Posterior cingulate gyrus (tissue), 11 donors: ENCODE results near the gene KIRREL3.

ENCODE experiments used
- DNase-seq, 10 donors: peaks; one replicate each; pipeline versions ENCODE4 v3.0.0 to v3.0.0-alpha.2; 2020 to 2021; ENCODE audit warnings: mixed read lengths in 3 of 10
- intact Hi-C: fragments of 100-400 bp; cut with DNase I; formaldehyde crosslinking; loops from one replicate; pipeline ENCODE4 v1.15.1; 2023

KIRREL3 gene

GRCh38 chr11:126999366-126999765 is 1.2 kb downstream of the KIRREL3 start:
- no peak for DNase-seq
- intact Hi-C loops, result loop anchor here (10.0 kb wide), 1 partner anchor 555 kb away; no protein-coding TSS in a partner anchor

GRCh38 chr11:126997641-126998040 is 2.9 kb downstream of the KIRREL3 start:
- intact Hi-C loops, result loop anchor here (10.0 kb wide), 1 partner anchor 553 kb away; no protein-coding TSS in a partner anchor
- DNase-seq, result no peak

GRCh38 chr11:126997196-126997595 is 3.4 kb downstream of the KIRREL3 start:
- DNase-seq, result peak in 6 of 10 donors; percentile 44 to 90 (median 66)
- intact Hi-C loops, result loop anchor here (10.0 kb wide), 1 partner anchor 552 kb away; no protein-coding TSS in a partner anchor

GRCh38 chr11:126996036-126996804 is 4.3 kb downstream of the KIRREL3 start:
- intact Hi-C loops, result loop anchor here (10.0 kb wide), 1 partner anchor 551 kb away; no protein-coding TSS in a partner anchor
- no peak for DNase-seq

- intact Hi-C loops, result loop anchor here (2.0 to 10.0 kb wide), 4 partner anchors 101 to 549 kb away; no protein-coding TSS in a partner anchor
- DNase-seq, result no peak
Measured at GRCh38 chr11:126993599-126993998, 7.0 kb downstream of the KIRREL3 start.

DNA sequence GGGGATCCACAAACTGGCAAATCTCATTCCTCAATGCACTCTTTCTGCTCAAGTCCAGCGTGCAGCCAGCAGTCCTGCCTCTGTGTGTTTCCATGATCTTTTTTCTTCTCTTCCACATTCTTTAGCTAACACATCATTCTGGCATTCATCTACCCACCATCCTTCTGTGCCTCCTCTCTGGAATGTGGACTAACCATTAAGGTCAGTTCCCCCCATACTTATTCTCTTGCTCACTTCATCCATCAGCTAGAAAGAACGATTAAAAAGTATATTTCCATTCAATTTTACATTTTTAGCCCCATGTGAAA is 7.8 kb downstream of the KIRREL3 start:
- intact Hi-C loops, result loop anchor here (2.0 to 10.0 kb wide), 4 partner anchors 100 to 548 kb away; no protein-coding TSS in a partner anchor
- no peak for DNase-seq

DNA sequence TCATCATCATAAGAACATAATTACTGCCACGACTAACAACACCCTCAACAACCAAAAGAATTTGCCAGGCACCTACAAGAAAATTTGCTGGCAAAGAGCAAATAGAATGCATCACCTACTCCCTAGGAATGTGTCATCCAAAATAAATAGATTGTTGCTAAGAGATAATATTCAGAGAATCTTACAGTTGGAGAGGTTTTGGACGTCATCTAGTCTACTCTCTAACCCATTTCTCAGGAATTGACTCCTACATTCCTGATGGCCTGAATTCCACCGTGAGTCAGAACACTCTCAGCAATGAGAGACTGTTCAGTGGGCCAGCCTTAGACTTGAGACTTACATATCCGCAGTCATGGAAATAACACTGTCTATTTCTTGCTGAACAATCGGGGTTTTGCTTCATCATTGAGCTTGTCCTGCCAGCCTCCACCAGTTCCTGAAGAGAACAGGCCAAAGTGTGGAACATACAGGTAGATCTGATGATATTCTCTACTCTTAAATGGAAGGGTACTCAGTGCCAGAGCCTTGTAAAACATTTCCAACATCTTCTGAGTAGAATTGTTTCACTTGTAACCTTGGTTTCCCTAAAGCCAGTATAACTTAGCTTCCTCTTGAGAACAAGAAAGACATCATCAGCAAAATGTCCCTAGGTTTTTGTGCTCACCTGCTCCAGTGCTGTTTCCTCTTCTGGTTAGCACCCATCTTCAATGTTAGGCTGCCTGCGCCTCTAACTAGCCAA is 8.3 kb downstream of the KIRREL3 start:
- intact Hi-C loops, result loop anchor here (2.0 to 10.0 kb wide), 4 partner anchors 100 to 547 kb away; no protein-coding TSS in a partner anchor
- DNase-seq, result no peak

- no peak for DNase-seq
- intact Hi-C loops, result loop anchor here (2.0 to 10.0 kb wide), 4 partner anchors 99 to 547 kb away; no protein-coding TSS in a partner anchor
Measured at GRCh38 chr11:126991596-126991995, 9.0 kb downstream of the KIRREL3 start.

DNA sequence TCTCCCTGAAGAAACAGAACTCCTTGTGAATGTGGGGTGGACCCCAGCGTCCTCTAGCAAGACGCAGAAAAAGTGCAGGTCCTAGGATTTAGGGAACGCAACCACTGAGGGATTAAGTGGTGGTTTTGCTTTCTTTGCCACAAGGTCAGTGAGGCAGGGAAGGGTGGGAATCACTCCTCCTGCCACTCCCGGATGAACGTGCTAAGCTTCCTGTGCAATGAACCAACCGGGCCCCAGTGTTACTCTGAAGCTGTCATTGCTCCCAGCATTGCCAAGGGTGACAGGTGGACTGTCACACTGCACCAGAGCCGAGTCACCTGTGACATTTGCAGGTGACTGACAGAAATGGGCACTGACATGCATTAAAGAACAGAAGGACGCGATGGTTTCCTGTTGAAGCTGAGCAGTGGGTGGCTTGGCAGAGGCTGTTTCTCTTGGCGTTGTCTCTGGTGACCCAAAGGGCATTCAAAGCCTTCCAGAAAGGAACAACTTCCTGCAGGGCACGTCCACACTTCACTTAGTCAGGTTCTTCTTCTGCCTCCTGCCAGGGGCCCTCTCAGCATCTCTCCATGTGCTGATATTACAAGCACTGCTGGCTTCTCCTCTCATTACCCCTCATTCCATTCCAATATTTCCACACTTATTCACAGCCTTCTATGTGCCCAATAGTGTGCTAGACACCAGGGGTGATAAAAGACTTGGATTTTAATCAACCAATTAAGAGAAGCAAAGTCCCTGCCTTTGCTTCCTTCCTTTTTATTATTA is 9.7 kb downstream of the KIRREL3 start:
- no peak for DNase-seq
- intact Hi-C loops, result loop anchor here (2.0 to 10.0 kb wide), 4 partner anchors 99 to 546 kb away; no protein-coding TSS in a partner anchor

DNA sequence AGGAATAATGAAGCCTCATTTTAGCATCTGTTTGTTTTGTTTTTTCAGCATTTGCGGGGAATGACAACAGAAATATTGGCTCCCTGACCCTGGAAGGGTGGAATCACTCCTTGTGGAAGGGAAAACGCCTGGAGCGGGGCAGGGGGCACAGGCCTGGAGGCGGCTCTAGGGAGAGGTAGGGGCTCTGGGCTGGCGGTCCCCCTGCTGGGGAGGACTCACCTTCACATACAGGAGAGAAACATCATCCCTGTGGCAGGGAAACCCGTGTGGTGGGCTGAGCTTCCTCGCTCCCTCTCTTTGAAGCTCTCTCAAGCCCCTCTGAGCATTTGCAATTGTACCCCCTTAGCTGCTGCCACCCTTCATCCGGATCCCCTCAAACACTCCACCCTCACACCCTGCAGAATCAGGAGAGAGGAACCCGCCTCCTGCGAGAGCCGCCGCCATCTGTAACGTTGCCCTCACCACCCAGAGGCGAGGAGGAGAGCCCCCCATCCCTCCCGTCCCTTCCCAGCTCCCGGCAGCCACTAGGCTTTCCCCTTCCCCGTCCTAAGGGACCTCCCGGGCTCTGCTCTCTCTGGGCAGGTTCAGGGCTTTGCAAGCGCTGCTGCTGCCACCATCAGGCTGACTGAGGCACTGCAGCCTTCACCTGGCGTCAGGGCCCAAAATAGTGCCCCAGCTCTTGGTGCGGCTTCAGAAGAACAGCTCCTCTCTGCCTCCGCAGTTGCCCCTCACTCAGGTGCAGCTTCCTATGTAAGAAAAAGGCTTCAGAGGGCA is 10.4 kb downstream of the KIRREL3 start:
- intact Hi-C loops, result loop anchor here (2.0 to 10.0 kb wide), 4 partner anchors 98 to 545 kb away; no protein-coding TSS in a partner anchor
- DNase-seq, result peak; percentile 71 to 98 (median 89)

GRCh38 chr11:126988655-126989054 is 11.9 kb downstream of the KIRREL3 start:
- DNase-seq, result no peak

DNA sequence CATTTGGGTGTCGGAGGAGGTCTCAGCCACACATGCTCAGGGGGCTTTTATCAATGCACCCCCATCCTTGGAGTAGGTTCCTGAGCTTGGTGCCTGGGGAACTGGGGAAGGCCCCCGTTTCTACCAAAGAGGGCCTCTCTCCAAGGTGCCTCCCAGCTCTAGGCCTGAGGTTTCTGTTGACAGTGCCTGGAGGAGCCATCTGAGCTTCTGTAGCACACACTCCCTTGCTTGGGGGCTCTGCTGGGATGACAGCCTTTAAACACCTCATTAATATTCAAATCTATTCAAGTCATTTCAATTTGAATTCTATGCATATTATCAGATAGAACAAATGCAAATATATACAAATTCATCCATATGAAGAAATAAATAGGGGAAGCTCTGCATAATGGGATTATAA is 18.9 kb downstream of the KIRREL3 start:
- DNase-seq, result no peak
- intact Hi-C loops, result no loop called here

More at GRCh38 chr11:126988655-126989054, 11.9 kb downstream of the KIRREL3 start:
- intact Hi-C loops, result no loop called here

- DNase-seq, result no peak
- intact Hi-C loops, result no loop called here
Measured at GRCh38 chr11:126978911-126979310, 21.7 kb downstream of the KIRREL3 start.

GRCh38 chr11:126978165-126978564 is 22.4 kb downstream of the KIRREL3 start:
- intact Hi-C loops, result no loop called here
- no peak for DNase-seq

DNA sequence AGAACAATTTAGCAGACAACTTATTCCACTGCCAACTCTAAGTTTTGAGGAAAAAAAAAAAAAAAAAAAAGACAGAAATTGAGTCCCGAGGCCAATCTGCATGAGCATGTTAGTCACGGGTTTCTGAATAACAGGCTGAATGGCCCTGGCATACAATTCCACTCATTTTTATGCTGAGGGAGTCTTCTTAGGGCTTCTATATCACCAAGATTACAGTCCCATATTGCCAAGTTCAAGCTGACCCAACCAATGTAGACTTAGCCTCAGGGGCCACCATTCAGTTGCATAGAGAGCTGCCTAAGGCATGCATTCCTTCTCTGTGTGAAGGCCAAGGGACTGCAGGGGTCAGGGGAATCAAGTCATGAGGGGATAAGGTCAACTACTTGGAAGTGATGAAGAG is 27.5 kb downstream of the KIRREL3 start:
- intact Hi-C loops, result no loop called here
- no peak for DNase-seq

DNA sequence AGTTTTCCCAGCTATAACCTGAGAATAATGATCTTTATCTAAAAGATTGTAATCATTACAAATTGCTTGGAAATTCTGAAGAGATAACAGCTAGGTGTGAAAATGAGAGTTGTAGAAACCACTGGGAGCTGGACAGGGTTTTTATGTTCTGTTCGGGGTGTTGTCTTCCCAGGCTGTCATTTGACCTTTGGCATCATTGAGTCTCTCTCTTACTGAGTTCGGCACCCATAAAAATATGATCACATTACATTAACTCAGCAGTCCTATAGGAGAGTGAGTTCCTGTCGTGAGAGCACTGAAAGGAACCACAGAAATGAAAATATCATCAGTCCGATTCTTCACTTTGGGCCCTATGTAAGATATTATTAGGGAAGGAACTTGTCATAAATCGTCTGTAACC is 29.3 kb downstream of the KIRREL3 start:
- intact Hi-C loops, result no loop called here

GRCh38 chr11:126969865-126970479 is 30.6 kb downstream of the KIRREL3 start:
- intact Hi-C loops, result no loop called here
- DNase-seq, result no peak

More for the DNA sequence above, 29.3 kb downstream of the KIRREL3 start:
- DNase-seq, result no peak

GRCh38 chr11:126968915-126969314 is 31.7 kb downstream of the KIRREL3 start:
- intact Hi-C loops, result no loop called here
- DNase-seq, result no peak

DNA sequence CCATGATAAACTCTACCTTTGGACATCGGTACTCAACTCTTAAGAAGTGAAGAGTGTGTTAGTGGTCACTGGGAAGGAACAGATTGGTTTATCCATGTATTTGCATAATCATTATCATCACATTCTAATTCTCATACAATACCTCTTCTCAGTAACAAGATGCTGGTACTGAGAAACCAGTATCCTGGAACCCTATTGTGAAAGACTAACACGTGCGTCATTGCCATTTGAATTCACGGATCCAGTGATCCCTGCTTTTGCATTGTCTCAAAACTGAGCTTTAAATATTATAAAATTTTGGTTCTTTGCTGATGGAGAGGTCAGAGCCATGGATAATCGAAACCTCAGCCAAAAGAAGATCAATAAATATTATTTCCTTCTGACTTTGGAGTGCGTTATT is 35.2 kb downstream of the KIRREL3 start:
- intact Hi-C loops, result no loop called here
- DNase-seq, result no peak
